Stimulated activated CD4-positive, alpha-beta T cell treated with anti-CD3 and anti-CD28 coated beads, Interleukin-15, amount 100 ng/mL, for 24 hours (primary cell): ENCODE measurements around the gene GRIK3.

ENCODE experiments used
- DNase-seq: peaks from one replicate; pipeline ENCODE4 v3.0.0-alpha.2; 2020

GRIK3 gene

GRCh38 chr1:36752431-36752830 is 281.9 kb downstream of the GRIK3 start:
- no peak for DNase-seq

- no peak for DNase-seq
Measured at GRCh38 chr1:36751525-36751924, 282.8 kb downstream of the GRIK3 start.

GRCh38 chr1:36748466-36748865 is 285.8 kb downstream of the GRIK3 start:
- DNase-seq, result no peak
